Naive thymus-derived CD8-positive, alpha-beta T cell (primary cell): Measurements from ENCODE around the gene LKAAEAR1. TPM values are rescaled to one million over a fixed set of nuclear protein-coding genes. Genes with fewer than 3 reads are reported as not detected.

Experiments
- ATAC-seq, 2 donors: fragments of 150-1000 bp; cut with Tn5 transposase in 1 of 2; sonication (Bioruptor Pico), chemical (Tn5 transposase) in 1 of 2; 1 replicate in 1 of 2; 2 replicates in 1 of 2; pipeline ENCODE4 v1.10.0; 2021; ENCODE audit warnings: mild to moderate bottlenecking in 2 of 2, moderate library complexity in 2 of 2
- POLR2A ChIA-PET: fragments of 350-600 bp; sonication (Branson Sonifier 250); formaldehyde crosslinking; loops from one replicate; lab custom pipeline; 2021; ENCODE audit warnings: antibody characterized with exemption; lab: Charles Lee
- DNase-seq, 10 donors: peaks; one replicate each; pipeline versions ENCODE4 v3.0.0 to v3.0.0-alpha.2; 2020 to 2022
- H3K27ac Mint-ChIP-seq, 10 donors: one replicate each; pipeline ENCODE4 v1.8.0; 2020 to 2022; ENCODE audit warnings: mild to moderate bottlenecking in 10 of 10, mixed read lengths in 10 of 10, moderate library complexity in 4 of 10, inconsistent platforms in 1 of 10
- H3K27me3 Mint-ChIP-seq, 5 donors: one replicate each; pipeline ENCODE4 v1.8.0; 2021 to 2022; ENCODE audit warnings: mixed read lengths in 5 of 5
- H3K36me3 Mint-ChIP-seq, 3 donors: one replicate each; pipeline ENCODE4 v1.8.0; 2020 to 2022; ENCODE audit warnings: mixed read lengths in 3 of 3, mild to moderate bottlenecking in 2 of 3, inconsistent platforms in 1 of 3
- H3K4me1 Mint-ChIP-seq, 4 donors: one replicate each; pipeline ENCODE4 v1.8.0; 2021 to 2022; ENCODE audit warnings: mixed read lengths in 4 of 4
- H3K4me3 Mint-ChIP-seq, 10 donors: one replicate each; pipeline ENCODE4 v1.8.0; 2020 to 2022; ENCODE audit warnings: mild to moderate bottlenecking in 10 of 10, mixed read lengths in 10 of 10, moderate library complexity in 6 of 10, inconsistent platforms in 1 of 10
- H3K9me3 Mint-ChIP-seq, 9 donors: one replicate each; pipeline ENCODE4 v1.8.0; 2020 to 2022; ENCODE audit warnings: mixed read lengths in 9 of 9, mild to moderate bottlenecking in 3 of 9, inconsistent platforms in 1 of 9, moderate library complexity in 1 of 9
- microRNA-seq: library from miRNA; unstranded; fragments of <30 nt; microRNA quantifications from one replicate; pipeline ENCODE4 v1.2.0, GENCODE V29; 2022; ENCODE audit warnings: borderline microRNAs expressed
- polyA plus RNA-seq, 3 donors: library from polyadenylated mRNA; unstranded; fragments of 300-500 nt; fragmentation: Illumina TruSeq; gene quantifications; one replicate each; pipeline ENCODE4 v1.2.3, GENCODE V29; 2021
- total RNA-seq, 8 experiments: library from RNA in 2 of 8; stranded (reverse) in 2 of 8; gene quantifications; one replicate each; pipeline ENCODE4 v1.2.3 and lab custom pipeline; 2021 to 2026

The LKAAEAR1 gene
- total and polyA plus RNA-seq, 5 experiments from 2014 or later = 0.63 to 1.1 TPM; not detected in 3

DNA sequence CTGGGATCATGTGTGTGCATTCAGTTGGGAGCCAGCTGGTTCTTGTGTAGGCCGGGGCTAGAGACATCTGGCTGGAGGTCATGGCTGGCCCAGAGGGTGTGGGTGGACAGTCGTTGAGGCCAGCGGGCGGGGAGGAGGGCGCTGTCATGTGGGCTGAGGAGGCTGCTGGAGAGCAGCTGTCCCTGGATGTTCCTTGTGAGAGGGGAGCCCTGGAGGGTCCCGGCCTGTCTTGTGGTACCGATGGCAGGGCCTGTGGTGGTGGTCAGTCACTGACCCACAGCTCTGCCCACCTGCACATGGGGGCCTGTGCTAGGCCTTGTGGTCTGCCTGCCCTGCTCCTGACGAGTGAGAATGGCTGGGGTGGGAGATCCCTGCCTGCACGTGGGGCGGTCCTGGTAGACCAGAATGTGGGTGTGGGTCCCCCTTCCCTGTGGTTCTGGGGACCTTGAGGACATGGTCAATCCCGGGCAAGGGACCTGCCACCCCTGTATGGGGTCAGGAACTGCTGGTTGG, 50.2 kb downstream of the LKAAEAR1 start:
- Mint-ChIP-seq H3K36me3 (peaks cover 0 to 44% (median 12%) of the 10 kb centered on the region in 3 donors), H3K9me3 (no peaks in the 10 kb centered on the region), H3K27ac (peak overlapping the region in 8 of 10 donors; percentile 15 to 95 (median 54)), H3K27me3 (no peaks in the 10 kb centered on the region), H3K4me3 (peak overlapping the region in 3 of 10 donors; percentile 36 to 67 (median 50)), H3K4me1 (peaks cover 25 to 36% (median 32%) of the 10 kb centered on the region in 4 donors)
- DNase-seq (peak in 1 of 10 donors; percentile 60), ATAC-seq (no peak)
- POLR2A ChIA-PET = interaction anchor here (0.6 kb wide), 1 partner anchor 340 kb away, joined by 3 read pairs; no protein-coding TSS in a partner anchor

Small RNAs within 50 kb of the gene (microRNA-seq; reads per million reads assigned to microRNA genes)
- not detected for gene MIR6813

Other genes with a start within 250 kb of the LKAAEAR1 start
- gene ABHD16B, start 222.9 kb downstream of the LKAAEAR1 start, total RNA-seq = not detected
- gene ABHD16B, start 222.9 kb downstream of the LKAAEAR1 start, polyA plus RNA-seq = under 1 TPM; 0.29 to 0.60 (median 0.57) TPM
- gene TPD52L2, start 219.1 kb downstream of the LKAAEAR1 start, total RNA-seq = 10 to 100 TPM; 39.3 to 42.0 TPM
- 10 to 100 TPM; 56.4 to 79.0 (median 68.3) TPM for gene TPD52L2, start 219.1 kb downstream of the LKAAEAR1 start, polyA plus RNA-seq
- gene DNAJC5, start 189.3 kb downstream of the LKAAEAR1 start, total RNA-seq = 10 to 100 TPM; 51.8 to 52.9 TPM
- 1 to 10 TPM; 4.7 to 7.1 (median 6.7) TPM for gene DNAJC5, start 189.3 kb downstream of the LKAAEAR1 start, polyA plus RNA-seq
- 10 to 100 TPM; 48.2 to 50.9 TPM for gene UCKL1, start 128.0 kb downstream of the LKAAEAR1 start, total RNA-seq
- gene UCKL1, start 128.0 kb downstream of the LKAAEAR1 start, polyA plus RNA-seq = 10 to 100 TPM; 19.8 to 28.3 (median 21.0) TPM
- gene ZNF512B, start 114.5 kb downstream of the LKAAEAR1 start, total RNA-seq = 10 to 100 TPM; 17.7 to 19.4 TPM
- gene ZNF512B, start 114.5 kb downstream of the LKAAEAR1 start, polyA plus RNA-seq = 1 to 10 TPM in 1 of 3 donors, under 1 TPM in 2; 0.57 to 1.5 (median 0.59) TPM
- 1 to 10 TPM; 7.7 to 9.3 TPM for gene SAMD10, start 104.8 kb downstream of the LKAAEAR1 start, total RNA-seq
- 10 to 100 TPM in 1 of 3 donors, 1 to 10 TPM in 2; 7.4 to 15.4 (median 8.9) TPM for gene SAMD10, start 104.8 kb downstream of the LKAAEAR1 start, polyA plus RNA-seq
- gene PRPF6, start 103.3 kb downstream of the LKAAEAR1 start, total RNA-seq = 10 to 100 TPM; 91.1 to 93.3 TPM
- gene PRPF6, start 103.3 kb downstream of the LKAAEAR1 start, polyA plus RNA-seq = 100 to 1,000 TPM in 1 of 3 donors, 10 to 100 TPM in 2; 67.2 to 110 (median 85.9) TPM
- gene C20orf204, start 48.2 kb downstream of the LKAAEAR1 start, total RNA-seq = 1 to 10 TPM; 5.6 to 5.8 TPM
- gene C20orf204, start 48.2 kb downstream of the LKAAEAR1 start, polyA plus RNA-seq = under 1 TPM in 1 of 3 donors, not detected in 2; 0.54 TPM
- gene SOX18, start 34.8 kb downstream of the LKAAEAR1 start, total RNA-seq = not detected
- not detected for gene SOX18, start 34.8 kb downstream of the LKAAEAR1 start, polyA plus RNA-seq
- 10 to 100 TPM; 42.0 to 42.7 TPM for gene TCEA2, start 21.2 kb downstream of the LKAAEAR1 start, total RNA-seq
- gene TCEA2, start 21.2 kb downstream of the LKAAEAR1 start, polyA plus RNA-seq = 10 to 100 TPM; 22.5 to 33.0 (median 32.1) TPM
- gene RGS19, start 4.9 kb downstream of the LKAAEAR1 start, total RNA-seq = 10 to 100 TPM; 16.9 to 20.7 TPM
- 10 to 100 TPM; 50.9 to 67.5 (median 59.4) TPM for gene RGS19, start 4.9 kb downstream of the LKAAEAR1 start, polyA plus RNA-seq
- gene OPRL1, start 4.3 kb downstream of the LKAAEAR1 start, total RNA-seq = 1 to 10 TPM in 1 of 2 experiments, under 1 TPM in 1; 0.91 to 1.1 TPM
- 1 to 10 TPM in 1 of 3 donors, under 1 TPM in 2; 0.77 to 1.6 (median 0.82) TPM for gene OPRL1, start 4.3 kb downstream of the LKAAEAR1 start, polyA plus RNA-seq
- not detected for gene NPBWR2, start 23.2 kb upstream of the LKAAEAR1 start, total RNA-seq
- gene NPBWR2, start 23.2 kb upstream of the LKAAEAR1 start, polyA plus RNA-seq = not detected
- gene MYT1, start 80.1 kb upstream of the LKAAEAR1 start, total RNA-seq = not detected
- not detected for gene MYT1, start 80.1 kb upstream of the LKAAEAR1 start, polyA plus RNA-seq
- gene PCMTD2, start 171.3 kb upstream of the LKAAEAR1 start, total RNA-seq = 100 to 1,000 TPM; 229 to 231 TPM
- gene PCMTD2, start 171.3 kb upstream of the LKAAEAR1 start, polyA plus RNA-seq = 10 to 100 TPM; 63.1 to 80.2 (median 74.4) TPM